Ectodermal cell (in vitro differentiated cells): Measurements from ENCODE around the gene GRIP1. TPM values are rescaled to one million over a fixed set of nuclear protein-coding genes. Genes with fewer than 3 reads are reported as not detected.

ENCODE experiments used
- H3K27ac ChIP-seq: 2 replicates; pipeline ENCODE4 v1.7.0; 2013; ENCODE audit warnings: mild to moderate bottlenecking, low read depth, low read length; ENCODE audit not compliant: insufficient read depth, poor library complexity, severe bottlenecking
- H3K27me3 ChIP-seq: 2 replicates; pipeline ENCODE4 v1.7.0; 2013; ENCODE audit warnings: mild to moderate bottlenecking, low read length; ENCODE audit not compliant: insufficient read depth, control insufficient read depth, poor library complexity, severe bottlenecking
- H3K36me3 ChIP-seq: one replicate; pipeline ENCODE4 v1.7.0; 2013; ENCODE audit warnings: low read length; ENCODE audit not compliant: control insufficient read depth, insufficient read depth
- H3K4me1 ChIP-seq: one replicate; pipeline ENCODE4 v1.7.0; 2013; ENCODE audit warnings: low read length; ENCODE audit not compliant: control insufficient read depth, insufficient read depth
- H3K4me3 ChIP-seq: 2 replicates; pipeline ENCODE4 v1.7.0; 2013; ENCODE audit warnings: low read depth, low read length, control low read depth; ENCODE audit not compliant: insufficient read depth
- H3K9me3 ChIP-seq: 2 replicates; pipeline ENCODE4 v1.7.0; 2013; ENCODE audit warnings: mild to moderate bottlenecking, low read length, moderate library complexity; ENCODE audit not compliant: control insufficient read depth
- WGBS, 2 experiments: methylation state at CpG; one replicate each; pipeline ENCODE4 v1.1.7; 2013; ENCODE audit warnings: missing lambda C conversion rate in 2 of 2; 5-methylcytosine and 5-hydroxymethylcytosine counted together
- polyA plus RNA-seq, 4 experiments: library from polyadenylated mRNA; stranded (reverse); fragments of 50-300 nt; gene quantifications; one replicate each; pipeline ENCODE4 v1.2.3, GENCODE V29; 2013

GRIP1 gene
- 22.3 TPM for polyA plus RNA-seq (2013, experiment 1 of 4)
- polyA plus RNA-seq (2013, experiment 2 of 4): 30.8 TPM
- 22.1 TPM for polyA plus RNA-seq (2013, experiment 3 of 4)
- polyA plus RNA-seq (2013, experiment 4 of 4): 18.9 TPM

GRCh38 chr12:66678338-66679275, at the start of gene GRIP1:
TSS of gene GRIP1 (minus strand) at chr12:66679076. CDS start at chr12:66678904, 172 bp downstream.
- H3K4me1 ChIP-seq: peaks cover 14% of the 10 kb centered on the region
- H3K4me3 ChIP-seq: no peak within 1 kb of the TSS
- WGBS, 2 experiments: 78 to 82% methylated on average over 16 of the region's 16 CpGs
- H3K27me3 ChIP-seq: no peaks in the 10 kb centered on the region
- H3K9me3 ChIP-seq: no peaks in the 10 kb centered on the region
- H3K36me3 ChIP-seq: no peaks in the 10 kb centered on the region
- no peak within 1 kb of the TSS for H3K27ac ChIP-seq

DNA sequence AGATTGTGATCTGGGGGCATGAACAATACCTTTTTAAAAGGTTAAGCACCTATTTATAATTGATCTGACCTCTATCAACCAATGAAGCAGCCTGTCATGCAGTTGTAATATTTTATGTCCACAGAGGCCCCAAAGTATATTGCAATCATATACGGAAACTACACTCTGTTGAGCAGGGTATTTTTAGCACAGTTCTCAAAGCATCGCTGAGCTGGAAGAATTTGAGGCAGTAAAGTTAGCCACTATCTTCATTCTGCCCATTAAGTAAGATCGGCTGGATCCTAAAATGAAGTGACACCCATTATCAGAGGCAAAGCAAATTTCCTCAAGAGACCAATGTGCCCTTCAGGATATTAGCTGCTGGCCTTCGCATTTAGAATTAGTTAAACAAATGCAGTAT, 47.7 kb upstream of the GRIP1 start:
- H3K27ac ChIP-seq: no peak overlapping the region
- 95 to 96% methylated on average over 4 of the region's 4 CpGs for WGBS, 2 experiments
- no peaks in the 10 kb centered on the region for H3K36me3 ChIP-seq
- no peak overlapping the region for H3K4me3 ChIP-seq
- no peaks in the 10 kb centered on the region for H3K27me3 ChIP-seq
- no peaks in the 10 kb centered on the region for H3K4me1 ChIP-seq
- H3K9me3 ChIP-seq: no peaks in the 10 kb centered on the region

- Histone ChIP-seq H3K4me3 (no peak overlapping the region), H3K36me3 (no peaks in the 10 kb centered on the region), H3K27ac (no peak overlapping the region), H3K4me1 (no peaks in the 10 kb centered on the region), H3K27me3 (no peaks in the 10 kb centered on the region), H3K9me3 (no peaks in the 10 kb centered on the region)
- WGBS, 2 experiments: 85 to 86% methylated on average over 1 to 3 of the region's 3 CpGs
Measured at GRCh38 chr12:66725031-66725430, 46.2 kb upstream of the GRIP1 start.

- Histone ChIP-seq H3K27me3 (no peaks in the 10 kb centered on the region), H3K4me1 (no peaks in the 10 kb centered on the region), H3K4me3 (no peak overlapping the region), H3K9me3 (no peaks in the 10 kb centered on the region), H3K36me3 (no peaks in the 10 kb centered on the region), H3K27ac (no peak overlapping the region)
- 71 to 84% methylated on average over 4 of the region's 4 CpGs for WGBS, 2 experiments
Measured at GRCh38 chr12:66724616-66725015, 45.7 kb upstream of the GRIP1 start.

GRCh38 chr12:66724026-66724425, 45.1 kb upstream of the GRIP1 start:
- H3K4me3 ChIP-seq: no peak overlapping the region
- WGBS, 2 experiments: 95 to 98% methylated on average over 2 of the region's 2 CpGs
- no peak overlapping the region for H3K27ac ChIP-seq
- no peaks in the 10 kb centered on the region for H3K36me3 ChIP-seq
- no peaks in the 10 kb centered on the region for H3K4me1 ChIP-seq
- H3K9me3 ChIP-seq: no peaks in the 10 kb centered on the region
- no peaks in the 10 kb centered on the region for H3K27me3 ChIP-seq

DNA sequence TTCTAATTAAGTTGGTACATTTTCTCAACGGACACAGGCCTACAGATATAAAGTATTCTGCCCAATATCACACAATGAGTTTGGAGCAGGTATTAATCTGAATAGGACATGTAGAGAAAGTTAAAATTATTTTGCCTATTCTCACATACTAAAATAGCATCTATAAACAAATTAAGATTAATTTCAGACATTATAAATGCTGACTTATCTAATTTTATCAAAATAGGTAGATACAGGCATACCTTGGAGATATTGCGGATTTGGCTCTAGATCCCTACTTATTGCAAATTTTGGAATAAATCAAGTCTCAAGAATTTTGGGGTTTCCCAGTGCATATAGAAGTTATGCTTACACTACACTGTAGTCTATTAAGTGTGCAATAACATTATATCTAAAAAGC, 41.0 kb upstream of the GRIP1 start:
- Histone ChIP-seq H3K36me3 (no peaks in the 10 kb centered on the region), H3K27ac (no peak overlapping the region), H3K4me3 (no peak overlapping the region), H3K4me1 (no peaks in the 10 kb centered on the region), H3K27me3 (no peaks in the 10 kb centered on the region), H3K9me3 (no peaks in the 10 kb centered on the region)
- 93% methylated on average over 2 of the region's 2 CpGs; no CpG with 5 or more reads in 1 of the 2 experiments for WGBS, 2 experiments

- H3K36me3 ChIP-seq: no peaks in the 10 kb centered on the region
- no peaks in the 10 kb centered on the region for H3K27me3 ChIP-seq
- no peaks in the 10 kb centered on the region for H3K4me1 ChIP-seq
- 93% methylated on average over 3 of the region's 3 CpGs for WGBS, 2 experiments
- no peaks in the 10 kb centered on the region for H3K9me3 ChIP-seq
- H3K27ac ChIP-seq: no peak overlapping the region
- no peak overlapping the region for H3K4me3 ChIP-seq
Measured at GRCh38 chr12:66717036-66717673, 38.3 kb upstream of the GRIP1 start.

DNA sequence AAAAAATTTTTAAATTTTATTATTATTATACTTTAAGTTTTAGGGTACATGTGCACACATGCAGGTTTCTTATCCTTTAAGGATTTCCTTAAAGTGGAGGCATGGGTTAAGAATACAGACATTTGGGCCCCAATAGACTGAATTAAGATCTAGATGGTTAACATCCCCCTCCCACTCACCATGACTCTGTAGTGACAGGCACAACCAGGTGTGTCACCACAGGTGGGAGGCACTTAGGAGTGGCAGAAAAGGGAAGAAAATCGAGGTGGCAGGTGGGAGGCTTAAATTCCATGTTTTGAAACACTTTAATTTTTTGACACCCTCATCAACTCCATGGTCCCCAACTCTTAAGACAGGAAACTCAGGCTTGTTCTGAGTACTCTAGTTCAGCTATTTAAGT, 37.6 kb upstream of the GRIP1 start:
- no peaks in the 10 kb centered on the region for H3K4me1 ChIP-seq
- H3K27ac ChIP-seq: no peak overlapping the region
- H3K36me3 ChIP-seq: no peaks in the 10 kb centered on the region
- no peaks in the 10 kb centered on the region for H3K27me3 ChIP-seq
- no peaks in the 10 kb centered on the region for H3K9me3 ChIP-seq
- WGBS, 2 experiments: 50% methylated on average over 1 of the region's 1 CpG; no CpG with 5 or more reads in 1 of the 2 experiments
- H3K4me3 ChIP-seq: no peak overlapping the region

DNA sequence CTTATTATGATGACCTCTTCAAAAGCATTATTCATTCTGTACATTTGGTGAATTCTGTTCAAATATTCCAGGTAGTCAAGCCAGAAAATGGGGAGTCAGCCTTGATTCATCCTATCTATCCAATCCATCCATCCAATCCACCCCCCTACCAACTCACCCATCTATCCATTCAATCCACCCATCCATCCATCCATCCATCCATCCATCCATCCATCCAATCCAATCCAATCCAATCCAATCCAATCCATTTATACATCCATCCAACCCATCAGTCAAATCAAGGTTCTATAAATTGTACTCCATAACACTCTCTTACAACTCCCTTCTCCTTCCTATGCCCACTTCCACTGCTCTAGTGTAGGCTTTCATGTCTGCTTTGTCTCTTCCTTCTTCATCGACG, 35.8 kb upstream of the GRIP1 start:
- Histone ChIP-seq H3K27me3 (no peaks in the 10 kb centered on the region), H3K27ac (no peak overlapping the region), H3K4me1 (no peaks in the 10 kb centered on the region), H3K4me3 (no peak overlapping the region), H3K9me3 (no peaks in the 10 kb centered on the region), H3K36me3 (no peaks in the 10 kb centered on the region)
- 88 to 95% methylated on average over 2 of the region's 2 CpGs for WGBS, 2 experiments

DNA sequence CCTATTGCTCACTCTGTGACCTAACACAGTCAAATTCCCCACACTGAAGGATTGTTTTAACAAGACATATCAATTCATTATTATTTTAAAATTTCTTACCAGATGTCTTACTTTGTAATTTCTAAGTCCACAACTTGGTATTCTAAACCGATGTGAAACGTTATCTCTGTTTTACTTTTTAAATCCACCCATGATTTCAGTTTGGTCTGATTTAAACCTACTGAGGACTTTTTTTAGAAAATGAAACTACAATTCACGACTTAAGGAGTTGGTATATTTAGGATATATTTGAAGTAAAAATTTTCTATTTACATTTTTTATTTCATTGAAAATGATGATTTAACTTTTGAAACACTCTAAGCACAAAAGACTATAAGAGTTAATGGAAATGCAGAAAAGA, 35.1 kb upstream of the GRIP1 start:
- WGBS, 2 experiments: 91% methylated on average over 2 of the region's 3 CpGs
- no peak overlapping the region for H3K4me3 ChIP-seq
- no peak overlapping the region for H3K27ac ChIP-seq
- no peaks in the 10 kb centered on the region for H3K9me3 ChIP-seq
- no peaks in the 10 kb centered on the region for H3K27me3 ChIP-seq
- no peaks in the 10 kb centered on the region for H3K36me3 ChIP-seq
- H3K4me1 ChIP-seq: no peaks in the 10 kb centered on the region
